Ascending aorta (tissue), 2 donors: ENCODE results near the gene KNG1. TPM values are rescaled to one million over a fixed set of nuclear protein-coding genes. Genes with fewer than 3 reads are reported as not detected.
A peak's percentile ranks its signal among the peaks of the same experiment; 100 is the strongest.

Source experiments
- DNase-seq, 2 donors: peaks; one replicate each; pipeline ENCODE4 v3.0.0-alpha.2; 2019; ENCODE audit warnings: low spot score in 2 of 2
- H3K27ac ChIP-seq, 2 donors: fragments of 200-600 bp; sonication (generic); one replicate each; pipeline ENCODE4 v1.5.1; 2016 to 2017; ENCODE audit warnings: mild to moderate bottlenecking in 1 of 2
- H3K27me3 ChIP-seq: fragments of 200-600 bp; sonication (generic); one replicate; pipeline ENCODE4 v1.5.1; 2017
- H3K36me3 ChIP-seq, 2 donors: fragments of 200-600 bp; sonication (generic); one replicate each; pipeline ENCODE4 v1.5.1; 2016
- H3K4me1 ChIP-seq, 2 donors: fragments of 200-600 bp; sonication (generic); one replicate each; pipeline ENCODE4 v1.5.1; 2016 to 2017; ENCODE audit warnings: mild to moderate bottlenecking in 1 of 2
- H3K4me3 ChIP-seq, 2 donors: fragments of 200-600 bp; sonication (generic); one replicate each; pipeline ENCODE4 v1.5.1; 2016 to 2017; ENCODE audit warnings: mild to moderate bottlenecking in 1 of 2
- H3K9me3 ChIP-seq, 2 donors: fragments of 200-600 bp; sonication (generic); one replicate each; pipeline ENCODE4 v1.5.1; 2016
- intact Hi-C: fragments of 100-400 bp; cut with DNase I; formaldehyde crosslinking; loops from one replicate; pipeline ENCODE4 v1.15.1; 2023
- total RNA-seq: library from RNA; depleted of rRNA; stranded (reverse); fragments of >200 nt; gene quantifications from one replicate; pipeline ENCODE4 v1.1.0, GENCODE V29; 2016
- TF ChIP-seq, protein P1 (sequence below), 3 experiments: fragments of 200-600 bp in 2 of 3; fragments of 450-650 bp in 1 of 3; sonication (generic) in 2 of 3; IDR thresholded peaks; one replicate each; pipeline ENCODE4 v1.5.1; 2016 to 2019; ENCODE audit warnings: antibody characterized with exemption in 3 of 3, mild to moderate bottlenecking in 1 of 3, moderate library complexity in 1 of 3

The KNG1 gene
- total RNA-seq, 1 donor from 2014 or later: not detected

DNA sequence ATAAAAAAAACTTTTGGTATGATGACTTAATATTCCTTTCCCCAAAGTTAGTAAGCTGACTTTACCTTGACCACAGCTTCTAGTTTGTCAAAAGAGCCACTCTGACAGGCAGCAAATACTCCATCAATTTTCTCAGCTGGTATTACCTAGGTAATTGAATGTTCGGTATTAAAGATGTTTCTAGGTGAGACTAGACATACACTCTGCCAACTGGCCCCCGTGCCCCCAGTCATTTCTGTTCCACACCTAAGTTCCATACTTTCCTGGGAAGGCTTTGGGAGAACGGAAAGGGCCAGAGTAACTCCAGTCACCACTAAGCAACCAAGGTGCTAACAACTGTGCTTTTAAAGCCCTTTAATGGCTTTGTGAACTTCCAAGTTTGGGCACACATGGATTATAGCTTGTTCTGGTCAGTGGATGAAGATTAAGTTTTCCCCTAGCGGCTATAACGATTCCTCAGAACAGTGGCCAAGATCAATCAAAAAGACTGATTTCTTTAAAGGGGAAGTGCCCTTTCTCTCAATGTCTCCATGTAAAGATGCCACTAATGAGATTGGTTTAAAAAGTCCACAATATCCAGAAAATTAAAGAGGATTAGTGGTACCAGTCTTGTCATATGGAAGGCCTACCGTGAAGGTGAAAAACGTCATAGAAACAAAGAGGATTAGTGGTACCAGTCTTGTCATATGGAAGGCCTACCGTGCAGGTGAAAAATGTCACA lies 73.3 kb downstream of the KNG1 start:
- peaks cover 44 to 48% of the 10 kb centered on the region in 2 donors for H3K36me3 ChIP-seq
- no peak for DNase-seq
- H3K27me3 ChIP-seq: no peaks in the 10 kb centered on the region
- H3K4me3 ChIP-seq: no peak overlapping the region
- peaks cover 4 to 26% of the 10 kb centered on the region in 2 donors for H3K4me1 ChIP-seq
- H3K27ac ChIP-seq: peak overlapping the region in 1 of 2 donors; percentile 41
- intact Hi-C loops: no loop called here
- TF ChIP-seq, protein P1, sequence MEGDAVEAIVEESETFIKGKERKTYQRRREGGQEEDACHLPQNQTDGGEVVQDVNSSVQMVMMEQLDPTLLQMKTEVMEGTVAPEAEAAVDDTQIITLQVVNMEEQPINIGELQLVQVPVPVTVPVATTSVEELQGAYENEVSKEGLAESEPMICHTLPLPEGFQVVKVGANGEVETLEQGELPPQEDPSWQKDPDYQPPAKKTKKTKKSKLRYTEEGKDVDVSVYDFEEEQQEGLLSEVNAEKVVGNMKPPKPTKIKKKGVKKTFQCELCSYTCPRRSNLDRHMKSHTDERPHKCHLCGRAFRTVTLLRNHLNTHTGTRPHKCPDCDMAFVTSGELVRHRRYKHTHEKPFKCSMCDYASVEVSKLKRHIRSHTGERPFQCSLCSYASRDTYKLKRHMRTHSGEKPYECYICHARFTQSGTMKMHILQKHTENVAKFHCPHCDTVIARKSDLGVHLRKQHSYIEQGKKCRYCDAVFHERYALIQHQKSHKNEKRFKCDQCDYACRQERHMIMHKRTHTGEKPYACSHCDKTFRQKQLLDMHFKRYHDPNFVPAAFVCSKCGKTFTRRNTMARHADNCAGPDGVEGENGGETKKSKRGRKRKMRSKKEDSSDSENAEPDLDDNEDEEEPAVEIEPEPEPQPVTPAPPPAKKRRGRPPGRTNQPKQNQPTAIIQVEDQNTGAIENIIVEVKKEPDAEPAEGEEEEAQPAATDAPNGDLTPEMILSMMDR (IDR thresholded peaks at IDR 0.05): no peak
- no peaks in the 10 kb centered on the region for H3K9me3 ChIP-seq

Other genes starting within 250 kb of the KNG1 start
- not detected for gene CRYGS, start 173.0 kb upstream of the KNG1 start, total RNA-seq
- gene TBCCD1, start 150.0 kb upstream of the KNG1 start, total RNA-seq: 6.4 TPM
- gene DNAJB11, start 146.6 kb upstream of the KNG1 start, total RNA-seq: 31.3 TPM
- 0.53 TPM for gene AHSG, start 104.3 kb upstream of the KNG1 start, total RNA-seq
- not detected for gene FETUB, start 77.0 kb upstream of the KNG1 start, total RNA-seq
- gene HRG, start 51.3 kb upstream of the KNG1 start, total RNA-seq: 6.9 TPM
- gene EIF4A2, start 66.2 kb downstream of the KNG1 start, total RNA-seq: 260 TPM
- gene RFC4, start 89.1 kb downstream of the KNG1 start, total RNA-seq: 23.8 TPM
- 8.2 TPM for gene ADIPOQ, start 125.4 kb downstream of the KNG1 start, total RNA-seq
- gene ST6GAL1, start 213.2 kb downstream of the KNG1 start, total RNA-seq: 59.9 TPM